Neural crest cell (in vitro differentiated cells): ENCODE data around the gene FXYD5. TPM values are rescaled to one million over a fixed set of nuclear protein-coding genes. Genes with fewer than 3 reads are reported as not detected.
A peak's percentile ranks its signal among the peaks of the same experiment; 100 is the strongest.

Source experiments
- DNase-seq: peaks from one replicate; pipeline ENCODE4 v3.0.0; 2021; ENCODE audit warnings: low read depth, mixed read lengths, low spot score
- H3K27ac Mint-ChIP-seq: one replicate; pipeline ENCODE4 v1.8.0; 2021; ENCODE audit warnings: mild to moderate bottlenecking, mixed read lengths; ENCODE audit not compliant: unreplicated experiment
- H3K27me3 Mint-ChIP-seq: 2 replicates; pipeline ENCODE4 v1.8.0; 2021; ENCODE audit warnings: low read depth, mild to moderate bottlenecking, mixed read lengths
- H3K36me3 Mint-ChIP-seq: 2 replicates; pipeline ENCODE4 v1.8.0; 2021; ENCODE audit warnings: low read depth, mild to moderate bottlenecking, mixed read lengths
- H3K4me1 Mint-ChIP-seq: 2 replicates; pipeline ENCODE4 v1.8.0; 2021; ENCODE audit warnings: mixed read lengths
- H3K4me3 Mint-ChIP-seq: one replicate; pipeline ENCODE4 v1.8.0; 2021; ENCODE audit warnings: mild to moderate bottlenecking, mixed read lengths
- H3K9me3 Mint-ChIP-seq: 2 replicates; pipeline ENCODE4 v1.8.0; 2021; ENCODE audit warnings: mixed read lengths
- CTCF ChIP-seq: fragments of 200-600 bp; sonication (generic); conservative IDR thresholded peaks from 2 replicates; pipeline ENCODE4 v1.5.0; 2021; ENCODE audit warnings: antibody characterized with exemption, mild to moderate bottlenecking
- total RNA-seq: library from RNA; stranded (reverse); gene quantifications from 2 replicates; pipeline ENCODE4 v1.2.1, GENCODE V29; 2021

Gene FXYD5
- total RNA-seq, 1 donor from 2014 or later: 13.3 TPM

- Mint-ChIP-seq H3K36me3 (no peaks in the 10 kb centered on the region), H3K4me3 (no peak overlapping the region), H3K9me3 (no peaks in the 10 kb centered on the region), H3K27me3 (peaks cover 3% of the 10 kb centered on the region), H3K4me1 (peaks cover 51% of the 10 kb centered on the region), H3K27ac (peak overlapping the region; percentile 71)
- no peak for TF ChIP-seq CTCF
- DNase-seq: no peak
These were observed 36.1 kb upstream of the FXYD5 start for GRCh38 chr19:35118268-35119020.

- H3K27me3 Mint-ChIP-seq: peaks cover 3% of the 10 kb centered on the region
- no peak for DNase-seq
- H3K9me3 Mint-ChIP-seq: no peaks in the 10 kb centered on the region
- peaks cover 53% of the 10 kb centered on the region for H3K4me1 Mint-ChIP-seq
- no peaks in the 10 kb centered on the region for H3K36me3 Mint-ChIP-seq
- H3K27ac Mint-ChIP-seq: no peak overlapping the region
- no peak overlapping the region for H3K4me3 Mint-ChIP-seq
- TF ChIP-seq CTCF: no peak
These were observed 35.4 kb upstream of the FXYD5 start for GRCh38 chr19:35119091-35119490.

- H3K9me3 Mint-ChIP-seq: no peaks in the 10 kb centered on the region
- DNase-seq: no peak
- H3K27ac Mint-ChIP-seq: no peak overlapping the region
- H3K4me1 Mint-ChIP-seq: peaks cover 50% of the 10 kb centered on the region
- H3K4me3 Mint-ChIP-seq: no peak overlapping the region
- peaks cover 3% of the 10 kb centered on the region for H3K27me3 Mint-ChIP-seq
- H3K36me3 Mint-ChIP-seq: no peaks in the 10 kb centered on the region
- no peak for TF ChIP-seq CTCF
These were observed 34.9 kb upstream of the FXYD5 start for GRCh38 chr19:35119578-35120155.

GRCh38 chr19:35120492-35120891 lies 34.0 kb upstream of the FXYD5 start:
- H3K27me3 Mint-ChIP-seq: peaks cover 3% of the 10 kb centered on the region
- no peak overlapping the region for H3K4me3 Mint-ChIP-seq
- H3K4me1 Mint-ChIP-seq: peaks cover 44% of the 10 kb centered on the region
- H3K9me3 Mint-ChIP-seq: no peaks in the 10 kb centered on the region
- H3K27ac Mint-ChIP-seq: no peak overlapping the region
- TF ChIP-seq CTCF: no peak
- DNase-seq: no peak
- no peaks in the 10 kb centered on the region for H3K36me3 Mint-ChIP-seq

GRCh38 chr19:35120898-35121297 lies 33.6 kb upstream of the FXYD5 start:
- H3K4me1 Mint-ChIP-seq: peaks cover 44% of the 10 kb centered on the region
- H3K27ac Mint-ChIP-seq: no peak overlapping the region
- no peak overlapping the region for H3K4me3 Mint-ChIP-seq
- no peak for TF ChIP-seq CTCF
- peaks cover 3% of the 10 kb centered on the region for H3K27me3 Mint-ChIP-seq
- no peak for DNase-seq
- no peaks in the 10 kb centered on the region for H3K9me3 Mint-ChIP-seq
- no peaks in the 10 kb centered on the region for H3K36me3 Mint-ChIP-seq
